Fibroblast of pulmonary artery (primary cell): ENCODE data around the gene ABHD1.
A peak's percentile ranks its signal among the peaks of the same experiment; 100 is the strongest.
"Not testable (repeated sequence)": the region's sequence is repeated elsewhere in the genome, so short reads cannot be mapped to it uniquely, and the experiment has no call there.

Experiments used
- DNase-seq: peaks from one replicate; pipeline ENCODE4 v3.0.0-alpha.2; 2010; ENCODE audit warnings: low read depth
- H3K4me3 ChIP-seq: replicated peaks from 2 replicates; pipeline ENCODE4 v1.5.1; 2011; ENCODE audit warnings: low read depth, mild to moderate bottlenecking, control low read depth, low read length, moderate library complexity
- TF ChIP-seq, protein P1 (sequence below): IDR thresholded peaks from 2 replicates; pipeline ENCODE4 v1.5.1; 2011; ENCODE audit warnings: mild to moderate bottlenecking, control low read depth, low read length, inconsistent platforms; ENCODE audit errors: missing control alignments

The ABHD1 gene

GRCh38 chr2:27117995-27118524, 5.6 kb upstream of the ABHD1 start:
- H3K4me3 ChIP-seq: peak overlapping the region; percentile 35
- TF ChIP-seq, protein P1, sequence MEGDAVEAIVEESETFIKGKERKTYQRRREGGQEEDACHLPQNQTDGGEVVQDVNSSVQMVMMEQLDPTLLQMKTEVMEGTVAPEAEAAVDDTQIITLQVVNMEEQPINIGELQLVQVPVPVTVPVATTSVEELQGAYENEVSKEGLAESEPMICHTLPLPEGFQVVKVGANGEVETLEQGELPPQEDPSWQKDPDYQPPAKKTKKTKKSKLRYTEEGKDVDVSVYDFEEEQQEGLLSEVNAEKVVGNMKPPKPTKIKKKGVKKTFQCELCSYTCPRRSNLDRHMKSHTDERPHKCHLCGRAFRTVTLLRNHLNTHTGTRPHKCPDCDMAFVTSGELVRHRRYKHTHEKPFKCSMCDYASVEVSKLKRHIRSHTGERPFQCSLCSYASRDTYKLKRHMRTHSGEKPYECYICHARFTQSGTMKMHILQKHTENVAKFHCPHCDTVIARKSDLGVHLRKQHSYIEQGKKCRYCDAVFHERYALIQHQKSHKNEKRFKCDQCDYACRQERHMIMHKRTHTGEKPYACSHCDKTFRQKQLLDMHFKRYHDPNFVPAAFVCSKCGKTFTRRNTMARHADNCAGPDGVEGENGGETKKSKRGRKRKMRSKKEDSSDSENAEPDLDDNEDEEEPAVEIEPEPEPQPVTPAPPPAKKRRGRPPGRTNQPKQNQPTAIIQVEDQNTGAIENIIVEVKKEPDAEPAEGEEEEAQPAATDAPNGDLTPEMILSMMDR: no peak
- DNase-seq: no peak

GRCh38 chr2:27118525-27119329, 4.9 kb upstream of the ABHD1 start, which contains the start of gene CGREF1:
TSS of gene CGREF1 (minus strand) at chr2:27119128. CDS start at chr2:27104366, 14,762 bp downstream.
- TF ChIP-seq, protein P1: no peak
- no peak for DNase-seq
- H3K4me3 ChIP-seq: peak within 1 kb of the TSS; percentile 35

- DNase-seq: not testable (repeated sequence)
- peak overlapping the region; percentile 32 for H3K4me3 ChIP-seq
These were observed 4.3 kb upstream of the ABHD1 start for GRCh38 chr2:27119330-27119670.

DNA sequence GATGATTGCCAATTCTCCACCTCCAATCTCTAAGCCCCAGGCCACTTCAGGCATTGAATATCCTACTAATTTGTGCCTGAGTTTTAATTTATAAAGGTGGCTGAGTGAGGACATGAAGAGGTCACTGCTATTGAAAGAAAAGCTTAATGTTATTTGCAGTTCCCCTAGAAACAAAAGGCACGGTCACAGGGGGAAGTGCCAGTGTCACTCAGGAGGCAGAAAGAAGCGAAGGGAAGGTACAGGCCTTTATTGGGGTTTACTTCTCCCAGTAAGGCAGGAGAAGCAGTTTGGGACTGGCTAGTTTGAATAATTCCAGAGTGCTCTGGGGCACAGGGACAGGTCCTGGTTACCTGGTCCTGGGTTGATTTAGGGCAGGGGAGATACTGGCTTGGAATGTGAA, 1.7 kb upstream of the ABHD1 start:
- TF ChIP-seq, protein P1: no peak
- no peak overlapping the region for H3K4me3 ChIP-seq
- DNase-seq: no peak

- TF ChIP-seq, protein P1: no peak
These were observed 824 bp upstream of the ABHD1 start for GRCh38 chr2:27122791-27123190.

GRCh38 chr2:27125104-27125503, 1.5 kb downstream of the ABHD1 start:
- TF ChIP-seq, protein P1: no peak
- DNase-seq: no peak
- no peak overlapping the region for H3K4me3 ChIP-seq

More at GRCh38 chr2:27122791-27123190, 824 bp upstream of the ABHD1 start:
- no peak for DNase-seq
- H3K4me3 ChIP-seq: no peak overlapping the region

DNA sequence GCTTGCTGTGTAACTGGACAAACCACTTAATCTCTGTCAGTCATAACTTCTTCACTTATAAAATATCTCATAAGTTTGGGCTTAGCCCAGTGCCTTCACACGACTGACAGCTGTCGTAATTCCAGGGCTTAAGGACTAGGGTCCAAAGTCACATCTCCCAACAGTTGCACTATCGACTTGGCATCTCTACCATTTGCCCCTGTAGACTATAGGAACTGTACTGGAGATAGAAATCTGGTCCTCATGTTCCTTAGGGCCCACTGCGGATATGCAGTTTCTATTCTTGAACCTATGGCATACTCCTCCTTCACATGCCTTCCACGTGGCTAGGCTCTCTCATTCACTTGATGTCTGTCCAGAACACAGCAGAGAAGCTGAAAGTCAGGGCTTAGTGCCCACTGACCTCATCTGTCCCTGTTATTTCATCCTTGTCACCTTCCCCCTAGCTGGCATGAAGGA, 2.7 kb downstream of the ABHD1 start:
- DNase-seq: no peak
- TF ChIP-seq, protein P1: no peak

More for the DNA sequence above, 2.7 kb downstream of the ABHD1 start:
- no peak overlapping the region for H3K4me3 ChIP-seq
